GM23338 (cell line): Measurements from ENCODE around the gene POMGNT1. TPM values are rescaled to one million over a fixed set of nuclear protein-coding genes. Genes with fewer than 3 reads are reported as not detected.

Source experiments
- ATAC-seq: fragments of 200-7000 bp; cut with Tn5 transposase; 3 replicates; pipeline ENCODE4 v1.9.1; 2020
- DNase-seq: peaks from one replicate; pipeline ENCODE4 v3.0.0-alpha.2; 2015; ENCODE audit warnings: low spot score
- H2AFZ ChIP-seq: fragments of 200-600 bp; sonication (generic); 2 replicates; pipeline ENCODE4 v1.8.0; 2016; ENCODE audit warnings: antibody characterized with exemption, mild to moderate bottlenecking, moderate library complexity
- H3F3A ChIP-seq: fragments of 200-600 bp; sonication (generic); replicated peaks from 2 replicates; pipeline ENCODE4 v1.8.0; 2017; ENCODE audit warnings: antibody characterized with exemption, mixed run types, low read depth
- H3K27ac ChIP-seq: fragments of 200-600 bp; sonication (generic); 2 replicates; pipeline ENCODE4 v1.6.1; 2016; ENCODE audit warnings: low read depth
- H3K27me3 ChIP-seq: fragments of 200-600 bp; sonication (generic); 2 replicates; pipeline ENCODE4 v1.8.0; 2016; ENCODE audit warnings: mild to moderate bottlenecking, mixed run types, moderate library complexity; ENCODE audit not compliant: insufficient read depth
- H3K36me3 ChIP-seq: fragments of 200-600 bp; sonication (generic); 2 replicates; pipeline ENCODE4 v1.8.0; 2016; ENCODE audit warnings: mild to moderate bottlenecking; ENCODE audit not compliant: insufficient read depth
- H3K4me1 ChIP-seq: fragments of 200-600 bp; sonication (generic); 2 replicates; pipeline ENCODE4 v1.8.0; 2016; ENCODE audit warnings: mild to moderate bottlenecking, moderate library complexity; ENCODE audit not compliant: insufficient read depth
- H3K4me2 ChIP-seq: fragments of 200-600 bp; sonication (generic); 2 replicates; pipeline ENCODE4 v1.7.1; 2017; ENCODE audit warnings: mixed run types
- H3K4me3 ChIP-seq: fragments of 200-600 bp; sonication (generic); 2 replicates; pipeline ENCODE4 v1.6.1; 2016; ENCODE audit warnings: mixed run types
- H3K79me2 ChIP-seq: fragments of 200-600 bp; sonication (generic); replicated peaks from 2 replicates; pipeline ENCODE4 v1.8.0; 2017; ENCODE audit warnings: mild to moderate bottlenecking; ENCODE audit not compliant: insufficient read depth
- H3K9me2 ChIP-seq: fragments of 200-600 bp; sonication (generic); 2 replicates; pipeline ENCODE4 v1.8.0; 2017; ENCODE audit not compliant: insufficient read depth
- H4K20me1 ChIP-seq: fragments of 200-600 bp; sonication (generic); replicated peaks from 2 replicates; pipeline ENCODE4 v1.8.0; 2017; ENCODE audit warnings: mild to moderate bottlenecking; ENCODE audit not compliant: insufficient read depth
- H3K27ac Mint-ChIP-seq: 2 replicates; pipeline ENCODE4 v1.8.0; 2020; ENCODE audit warnings: inconsistent platforms, mild to moderate bottlenecking, moderate library complexity, mixed read lengths
- H3K27me3 Mint-ChIP-seq: 3 replicates; pipeline ENCODE4 v1.8.0; 2022; ENCODE audit warnings: low read depth, mild to moderate bottlenecking, moderate library complexity, mixed read lengths, inconsistent platforms; ENCODE audit not compliant: insufficient read depth, poor library complexity
- H3K36me3 Mint-ChIP-seq: 3 replicates; pipeline ENCODE4 v1.8.0; 2021; ENCODE audit warnings: low read depth, mild to moderate bottlenecking, inconsistent platforms, moderate library complexity, mixed read lengths
- H3K4me1 Mint-ChIP-seq: 3 replicates; pipeline ENCODE4 v1.8.0; 2020; ENCODE audit warnings: mild to moderate bottlenecking, inconsistent platforms, mixed read lengths
- H3K4me3 Mint-ChIP-seq: 3 replicates; pipeline ENCODE4 v1.8.0; 2021; ENCODE audit warnings: moderate library complexity, mild to moderate bottlenecking, inconsistent platforms, mixed read lengths
- H3K9me3 Mint-ChIP-seq: 3 replicates; pipeline ENCODE4 v1.8.0; 2020; ENCODE audit warnings: moderate library complexity, mild to moderate bottlenecking, inconsistent platforms, mixed read lengths
- CREB1 ChIP-seq: fragments of 250-450 bp; sonication (Bioruptor Pico); IDR thresholded peaks from 2 replicates; pipeline ENCODE4 v1.5.0; 2020; ENCODE audit warnings: low read depth, mild to moderate bottlenecking, moderate library complexity
- CTCF ChIP-seq, 2 experiments: fragments of 200-600 bp in 1 of 2; sonication (generic) in 1 of 2; conservative IDR thresholded peaks; 2 replicates each; pipeline versions ENCODE4 v1.5.1 to v1.6.1; 2016 to 2017; ENCODE audit warnings: antibody characterized with exemption in 2 of 2, low read depth in 2 of 2, mild to moderate bottlenecking in 2 of 2, moderate library complexity in 1 of 2
- ETS1 ChIP-seq: IDR thresholded peaks from 2 replicates; pipeline ENCODE4 v1.6.1; 2016; ENCODE audit warnings: antibody characterized with exemption
- EZH2 ChIP-seq: fragments of 200-600 bp; sonication (generic); IDR thresholded peaks from one replicate; pipeline ENCODE4 v1.8.0; 2017; ENCODE audit warnings: antibody characterized with exemption, mild to moderate bottlenecking, low read depth; ENCODE audit not compliant: unreplicated experiment
- EZH2phosphoT487 ChIP-seq: fragments of 200-600 bp; sonication (generic); IDR thresholded peaks from one replicate; pipeline ENCODE4 v1.8.1; 2018; ENCODE audit warnings: antibody characterized with exemption; ENCODE audit not compliant: unreplicated experiment
- JUNB ChIP-seq: IDR thresholded peaks from one replicate; pipeline ENCODE4 v1.6.1; 2016; ENCODE audit warnings: antibody characterized with exemption; ENCODE audit not compliant: unreplicated experiment
- POLR2AphosphoS5 ChIP-seq: IDR thresholded peaks from 2 replicates; pipeline ENCODE4 v1.6.1; 2016; ENCODE audit warnings: antibody characterized with exemption, low read depth
- STAT1 ChIP-seq: IDR thresholded peaks from one replicate; pipeline ENCODE4 v1.6.1; 2016; ENCODE audit warnings: antibody characterized with exemption; ENCODE audit not compliant: unreplicated experiment
- ZNF114 ChIP-seq: fragments of 250-450 bp; sonication (Bioruptor Pico); IDR thresholded peaks from 2 replicates; pipeline ENCODE4 v1.5.0; 2020; ENCODE audit warnings: mild to moderate bottlenecking, moderate library complexity
- ZNF331 ChIP-seq: fragments of 250-450 bp; sonication (Bioruptor Pico); IDR thresholded peaks from 2 replicates; pipeline ENCODE4 v1.5.0; 2020; ENCODE audit warnings: low read depth, mild to moderate bottlenecking, moderate library complexity
- ZNF462 ChIP-seq: fragments of 250-450 bp; sonication (Bioruptor Pico); IDR thresholded peaks from 2 replicates; pipeline ENCODE4 v1.5.0; 2020; ENCODE audit warnings: mild to moderate bottlenecking, moderate library complexity
- polyA plus RNA-seq: library from polyadenylated mRNA; unstranded; fragments of >200 nt; fragmentation: Nextera tagmentation; extraction: Ambion mirVana; gene quantifications from 2 replicates; pipeline ENCODE4 v1.2.1, GENCODE V29; 2016
- total RNA-seq: library from RNA; depleted of rRNA; stranded (reverse); fragments of >200 nt; shearing (Covaris generic); gene quantifications from 2 replicates; pipeline ENCODE4 v1.2.3, GENCODE V29; 2014

The POMGNT1 gene
- total and polyA plus RNA-seq, 2 experiments from 2014 or later, result 24.3 to 32.1 TPM

- H3K27ac Mint-ChIP-seq, result no peak overlapping the region
- H3K4me3 Mint-ChIP-seq, result no peak overlapping the region
- ATAC-seq (no peak), DNase-seq (no peak)
- Histone ChIP-seq H4K20me1 (no peaks in the 10 kb centered on the region), H3K36me3 (no peaks in the 10 kb centered on the region), H3K27me3 (no peaks in the 10 kb centered on the region), H3F3A (no peaks in the 10 kb centered on the region), H3K9me2 (no peaks in the 10 kb centered on the region), H3K4me1 (no peaks in the 10 kb centered on the region), H3K4me3 (no peak overlapping the region), H3K27ac (no peak overlapping the region), H2AFZ (0 out of 2 replicates have a peak overlapping the region, but pooled peaks have one; percentile 66), H3K4me2 (no peak overlapping the region), H3K79me2 (no peaks in the 10 kb centered on the region)
- no peaks in the 10 kb centered on the region for H3K9me3 Mint-ChIP-seq
- peaks cover 2% of the 10 kb centered on the region for H3K27me3 Mint-ChIP-seq
- no peaks in the 10 kb centered on the region; the same call in 2 of the 3 replicates for H3K4me1 Mint-ChIP-seq
- no peaks in the 10 kb centered on the region for H3K36me3 Mint-ChIP-seq
- no peak for TF ChIP-seq ZNF331 (CRISPR knock-in tag)
- no peak for TF ChIP-seq EZH2
- no peak for TF ChIP-seq ZNF462 (CRISPR knock-in tag)
- TF ChIP-seq EZH2phosphoT487, result no peak
- TF ChIP-seq CTCF (conservative IDR thresholded peaks at IDR 0.05; ENCODE audit: low read depth in 2 of 2), result no peak
- no peak for TF ChIP-seq POLR2AphosphoS5
- TF ChIP-seq JUNB, result no peak
- no peak for TF ChIP-seq ZNF114 (CRISPR knock-in tag)
- no peak for TF ChIP-seq ETS1
- no peak for TF ChIP-seq STAT1
- TF ChIP-seq CREB1 (CRISPR knock-in tag), result no peak
Measured at GRCh38 chr1:46157916-46158311, 40.3 kb downstream of the POMGNT1 start.
